Breast epithelium (tissue), 4 donors: ENCODE data around the gene TMEM201. TPM values are rescaled to one million over a fixed set of nuclear protein-coding genes. Genes with fewer than 3 reads are reported as not detected.

Experiments
- DNase-seq, 2 donors: peaks; one replicate each; pipeline ENCODE4 v3.0.0-alpha.2; 2019; ENCODE audit warnings: low spot score in 2 of 2
- H3K27ac ChIP-seq, 2 donors: fragments of 200-600 bp; sonication (generic) in 1 of 2; one replicate each; pipeline ENCODE4 v1.5.1; 2016 to 2019; ENCODE audit warnings: mild to moderate bottlenecking in 1 of 2
- H3K27me3 ChIP-seq, 2 donors: fragments of 200-600 bp; sonication (generic) in 1 of 2; one replicate each; pipeline versions ENCODE4 v1.5.1 to v1.6.0; 2017 to 2019; ENCODE audit warnings: control low read depth in 1 of 2, mild to moderate bottlenecking in 1 of 2
- H3K36me3 ChIP-seq: fragments of 200-600 bp; one replicate; pipeline ENCODE4 v1.5.1; 2019
- H3K4me1 ChIP-seq, 2 donors: fragments of 200-600 bp; sonication (generic); one replicate each; pipeline ENCODE4 v1.5.1; 2016 to 2019; ENCODE audit warnings: control low read depth in 1 of 2
- H3K4me3 ChIP-seq, 3 donors: fragments of 200-600 bp; sonication (generic); 1 replicate in 2 of 3; 2 replicates in 1 of 3; pipeline ENCODE4 v1.5.1; 2016 to 2019; ENCODE audit warnings: mild to moderate bottlenecking in 3 of 3, moderate library complexity in 2 of 3
- H3K9me3 ChIP-seq, 2 donors: fragments of 200-600 bp; sonication (generic) in 1 of 2; one replicate each; pipeline ENCODE4 v1.5.1; 2016 to 2019; ENCODE audit warnings: control low read depth in 1 of 2
- POLR2A ChIP-seq: fragments of 450-650 bp; IDR thresholded peaks from one replicate; pipeline ENCODE4 v1.6.1; 2016; ENCODE audit warnings: antibody characterized with exemption, mild to moderate bottlenecking, moderate library complexity
- POLR2AphosphoS5 ChIP-seq, 3 donors: sonication (generic); formaldehyde crosslinking; IDR thresholded peaks; one replicate each; pipeline ENCODE4 v1.6.1; 2017; ENCODE audit warnings: antibody characterized with exemption in 3 of 3
- intact Hi-C: fragments of 100-400 bp; cut with DNase I; formaldehyde crosslinking; loops from one replicate; pipeline ENCODE4 v1.15.1; 2023; ENCODE audit warnings: low total_unique reads
- total RNA-seq, 3 donors: library from RNA; depleted of rRNA; stranded (reverse); fragments of >200 nt; gene quantifications; one replicate each; pipeline ENCODE4 v1.1.0, GENCODE V29; 2016
- TF ChIP-seq, protein P1 (sequence below), 3 donors: fragments of 450-650 bp; IDR thresholded peaks; one replicate each; pipeline ENCODE4 v1.5.1; 2016 to 2017; ENCODE audit warnings: antibody characterized with exemption in 3 of 3, mild to moderate bottlenecking in 3 of 3, moderate library complexity in 3 of 3

Gene TMEM201
- total RNA-seq, 3 donors from 2014 or later, result 5.0 to 6.2 (median 5.0) TPM

DNA sequence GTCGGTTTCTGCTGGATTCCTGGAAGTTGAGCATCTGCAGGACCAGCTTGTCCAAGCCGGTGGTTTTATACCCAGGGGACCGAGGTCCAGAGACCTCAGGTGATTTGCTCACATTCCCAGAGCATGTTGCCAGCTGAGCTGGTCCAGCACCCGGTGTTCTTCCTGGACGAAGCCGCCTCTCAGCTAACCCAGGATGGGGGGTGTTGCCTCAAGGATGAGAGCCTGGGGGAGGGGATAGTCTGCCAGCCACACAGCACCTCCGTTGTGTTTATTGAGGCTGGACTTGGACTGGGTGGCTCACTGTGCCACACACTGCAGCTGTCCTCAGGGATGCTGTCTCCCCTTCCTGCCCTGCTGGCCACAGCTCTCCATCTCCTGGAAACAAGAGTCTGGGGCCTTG lies 1.5 kb downstream of the TMEM201 start:
- no peak overlapping the region for H3K27ac ChIP-seq
- peaks cover 7 to 8% of the 10 kb centered on the region in 2 donors for H3K4me1 ChIP-seq
- H3K36me3 ChIP-seq, result no peaks in the 10 kb centered on the region
- DNase-seq, result no peak
- no peaks in the 10 kb centered on the region for H3K9me3 ChIP-seq
- peak overlapping the region in 1 of 3 donors; percentile 91 for H3K4me3 ChIP-seq
- intact Hi-C loops, result no loop called here
- TF ChIP-seq, protein P1, sequence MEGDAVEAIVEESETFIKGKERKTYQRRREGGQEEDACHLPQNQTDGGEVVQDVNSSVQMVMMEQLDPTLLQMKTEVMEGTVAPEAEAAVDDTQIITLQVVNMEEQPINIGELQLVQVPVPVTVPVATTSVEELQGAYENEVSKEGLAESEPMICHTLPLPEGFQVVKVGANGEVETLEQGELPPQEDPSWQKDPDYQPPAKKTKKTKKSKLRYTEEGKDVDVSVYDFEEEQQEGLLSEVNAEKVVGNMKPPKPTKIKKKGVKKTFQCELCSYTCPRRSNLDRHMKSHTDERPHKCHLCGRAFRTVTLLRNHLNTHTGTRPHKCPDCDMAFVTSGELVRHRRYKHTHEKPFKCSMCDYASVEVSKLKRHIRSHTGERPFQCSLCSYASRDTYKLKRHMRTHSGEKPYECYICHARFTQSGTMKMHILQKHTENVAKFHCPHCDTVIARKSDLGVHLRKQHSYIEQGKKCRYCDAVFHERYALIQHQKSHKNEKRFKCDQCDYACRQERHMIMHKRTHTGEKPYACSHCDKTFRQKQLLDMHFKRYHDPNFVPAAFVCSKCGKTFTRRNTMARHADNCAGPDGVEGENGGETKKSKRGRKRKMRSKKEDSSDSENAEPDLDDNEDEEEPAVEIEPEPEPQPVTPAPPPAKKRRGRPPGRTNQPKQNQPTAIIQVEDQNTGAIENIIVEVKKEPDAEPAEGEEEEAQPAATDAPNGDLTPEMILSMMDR (IDR thresholded peaks at IDR 0.05), result no peak
- TF ChIP-seq POLR2AphosphoS5 (IDR thresholded peaks at IDR 0.05) (no peak), POLR2A (no peak)
- H3K27me3 ChIP-seq, result no peaks in the 10 kb centered on the region

DNA sequence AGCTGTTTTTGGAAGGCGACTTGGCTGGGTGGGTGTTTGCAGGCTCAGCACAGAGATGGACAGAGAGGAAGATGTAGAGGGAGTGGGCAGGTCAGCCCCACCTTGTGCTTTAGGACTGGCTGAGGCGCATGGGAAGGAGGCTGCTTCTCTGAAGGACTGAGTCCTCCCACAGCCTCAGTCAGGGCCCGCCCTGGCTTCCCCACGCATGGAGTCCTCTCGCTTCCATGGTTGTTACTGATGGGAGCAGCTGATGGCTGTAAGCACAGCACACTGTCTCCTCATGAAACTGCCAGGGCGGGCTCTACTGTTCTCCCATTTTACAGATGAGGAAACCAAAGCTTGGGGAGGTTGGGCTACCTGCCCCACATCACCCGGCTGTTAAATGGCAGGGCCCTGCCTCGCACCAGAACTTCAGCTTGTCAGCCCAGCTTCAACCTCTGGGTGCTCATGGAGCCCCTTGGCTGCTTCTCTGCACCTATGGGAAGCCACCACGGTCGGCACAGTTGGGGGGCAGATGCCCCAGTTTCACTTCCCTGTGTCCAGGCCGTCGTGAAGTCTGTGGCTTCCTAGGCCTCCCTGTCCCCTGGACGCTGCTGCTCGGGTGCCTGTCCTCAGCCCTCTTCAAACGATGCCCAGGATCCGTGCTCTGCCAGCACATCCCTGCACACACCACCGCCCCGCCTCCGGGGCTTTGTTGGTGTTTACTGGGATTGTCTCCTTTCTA lies 2.4 kb downstream of the TMEM201 start:
- Histone ChIP-seq H3K4me1 (peaks cover 7 to 8% of the 10 kb centered on the region in 2 donors), H3K4me3 (peak overlapping the region in 1 of 3 donors; percentile 91), H3K9me3 (no peaks in the 10 kb centered on the region), H3K27me3 (no peaks in the 10 kb centered on the region), H3K36me3 (no peaks in the 10 kb centered on the region), H3K27ac (no peak overlapping the region)
- intact Hi-C loops, result no loop called here
- DNase-seq, result peak in 1 of 2 donors; percentile 36
- TF ChIP-seq, protein P1 (IDR thresholded peaks at IDR 0.05), result no peak
- TF ChIP-seq POLR2A (no peak), POLR2AphosphoS5 (IDR thresholded peaks at IDR 0.05) (no peak)

DNA sequence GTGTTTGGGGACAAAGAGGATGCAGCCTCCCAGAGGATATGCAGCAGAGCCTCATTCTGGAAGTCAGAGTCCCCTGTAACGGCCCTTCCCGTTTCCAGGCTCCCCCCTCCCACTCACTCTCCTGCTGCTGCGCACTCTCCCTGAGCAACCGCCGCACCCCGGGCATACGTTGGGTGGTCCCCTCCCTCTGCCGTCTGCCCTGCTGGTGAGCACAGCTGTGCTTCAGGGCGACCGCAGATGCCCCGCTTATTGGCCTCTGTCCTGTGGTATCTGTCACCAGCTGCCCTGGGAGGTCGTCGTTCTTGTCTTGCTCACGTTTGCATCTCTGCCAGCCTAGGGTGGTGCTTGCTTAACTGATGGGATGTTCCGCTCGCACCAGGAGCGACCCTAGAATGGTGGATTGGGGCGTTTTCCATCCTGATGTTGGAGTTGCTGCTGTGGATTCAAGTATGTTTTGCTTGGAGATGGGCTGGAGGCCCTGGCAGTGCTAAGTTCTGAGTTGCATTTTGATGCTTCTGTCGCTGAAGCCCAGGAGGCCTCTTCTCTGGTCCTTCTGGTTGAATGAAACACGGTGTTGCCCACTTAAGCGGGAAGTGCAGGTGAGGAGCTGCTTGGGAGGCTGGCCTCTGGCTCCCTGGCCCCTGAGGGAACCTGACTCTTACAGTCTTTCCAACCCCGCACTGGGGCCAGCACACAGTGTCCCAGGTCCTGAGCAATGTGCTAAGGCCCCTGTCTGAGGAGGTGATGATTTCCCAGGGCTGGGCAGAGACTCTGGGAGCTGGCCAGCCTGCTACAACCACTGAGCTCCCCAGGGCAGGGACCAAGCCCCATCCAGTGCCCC lies 3.2 kb downstream of the TMEM201 start:
- peaks cover 7 to 8% of the 10 kb centered on the region in 2 donors for H3K4me1 ChIP-seq
- H3K9me3 ChIP-seq, result no peaks in the 10 kb centered on the region
- H3K27me3 ChIP-seq, result no peaks in the 10 kb centered on the region
- peak in 1 of 2 donors; percentile 43 for DNase-seq
- no peak for TF ChIP-seq POLR2AphosphoS5 (IDR thresholded peaks at IDR 0.05)
- TF ChIP-seq, protein P1 (IDR thresholded peaks at IDR 0.05), result no peak
- no peak overlapping the region for H3K4me3 ChIP-seq
- intact Hi-C loops, result no loop called here
- H3K27ac ChIP-seq, result no peak overlapping the region
- no peaks in the 10 kb centered on the region for H3K36me3 ChIP-seq

DNA sequence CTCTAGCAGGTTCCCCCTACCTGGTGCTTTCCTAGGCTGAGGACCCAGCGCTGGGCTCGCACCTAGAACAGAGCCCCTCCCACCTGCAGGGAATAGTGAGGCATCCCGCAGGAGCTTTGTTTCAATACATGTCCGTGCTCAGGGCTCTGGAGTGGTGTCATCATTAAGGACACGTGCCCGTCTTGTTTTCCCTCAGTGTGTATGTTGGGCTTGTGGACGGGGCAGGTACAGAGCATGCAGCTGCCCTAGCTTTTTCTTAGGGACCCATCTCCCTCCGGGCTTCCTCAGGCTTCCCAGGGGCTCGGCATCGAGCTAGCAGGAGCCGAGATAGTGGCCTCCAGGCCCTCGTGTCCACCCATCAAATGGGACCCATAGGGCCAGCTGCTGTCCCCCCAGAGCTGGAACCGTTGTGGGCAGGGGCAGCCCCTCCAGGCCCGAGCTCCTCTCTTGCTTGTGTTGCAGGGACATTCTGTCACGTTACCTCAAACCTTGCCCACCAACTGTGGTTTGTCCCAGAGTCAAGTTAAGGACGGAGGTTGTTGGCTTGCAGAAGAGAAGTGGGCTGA lies 3.9 kb downstream of the TMEM201 start:
- no peak for DNase-seq
- Histone ChIP-seq H3K4me3 (no peak overlapping the region), H3K4me1 (peaks cover 7 to 8% of the 10 kb centered on the region in 2 donors), H3K36me3 (no peaks in the 10 kb centered on the region), H3K27me3 (no peaks in the 10 kb centered on the region), H3K9me3 (no peaks in the 10 kb centered on the region), H3K27ac (no peak overlapping the region)
- TF ChIP-seq POLR2AphosphoS5 (IDR thresholded peaks at IDR 0.05), result no peak
- no peak for TF ChIP-seq POLR2A
- TF ChIP-seq, protein P1 (IDR thresholded peaks at IDR 0.05), result no peak
- intact Hi-C loops, result no loop called here

DNA sequence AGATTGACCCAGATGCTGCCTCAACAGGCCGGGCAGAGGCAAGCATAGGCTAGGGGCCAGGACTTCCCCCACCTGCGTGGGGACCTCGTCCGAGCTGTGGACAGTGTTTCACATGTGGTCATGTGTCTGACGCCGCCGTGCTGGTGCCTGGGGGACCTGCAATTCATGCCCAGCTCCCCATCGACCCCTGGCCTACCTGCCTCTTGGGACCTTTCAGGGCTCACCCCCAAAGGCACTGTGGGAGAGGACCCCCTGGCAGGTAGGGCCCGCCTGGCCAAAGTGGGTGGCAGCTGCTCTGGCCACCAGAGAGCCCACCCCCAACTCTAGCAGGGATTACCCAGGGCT lies 4.4 kb downstream of the TMEM201 start:
- DNase-seq, result no peak
- TF ChIP-seq, protein P1 (IDR thresholded peaks at IDR 0.05), result no peak
- no peak for TF ChIP-seq POLR2AphosphoS5 (IDR thresholded peaks at IDR 0.05)
- TF ChIP-seq POLR2A, result no peak
- peak overlapping the region in 1 of 3 donors; percentile 31 for H3K4me3 ChIP-seq
- H3K9me3 ChIP-seq, result no peaks in the 10 kb centered on the region
- intact Hi-C loops, result no loop called here
- no peak overlapping the region for H3K27ac ChIP-seq
- peaks cover 7 to 8% of the 10 kb centered on the region in 2 donors for H3K4me1 ChIP-seq
- no peaks in the 10 kb centered on the region for H3K36me3 ChIP-seq
- no peaks in the 10 kb centered on the region for H3K27me3 ChIP-seq
